Hepatocyte (in vitro differentiated cells): ENCODE measurements around the gene RAB5IF.

Experiments
- CTCF ChIP-seq: fragments of 200-600 bp; sonication (generic); IDR thresholded peaks from 2 replicates; pipeline ENCODE4 v1.5.1; 2016; ENCODE audit warnings: antibody characterized with exemption, mild to moderate bottlenecking; ENCODE audit not compliant: poor library complexity
- EZH2 ChIP-seq: fragments of 200-600 bp; sonication (generic); IDR thresholded peaks from 2 replicates; pipeline ENCODE4 v1.6.1; 2016; ENCODE audit warnings: antibody characterized with exemption, mild to moderate bottlenecking, borderline replicate concordance
- EZH2phosphoT487 ChIP-seq: fragments of 200-600 bp; sonication (generic); IDR thresholded peaks from one replicate; pipeline ENCODE4 v1.6.1; 2018; ENCODE audit warnings: antibody characterized with exemption, mild to moderate bottlenecking, low read depth, moderate library complexity; ENCODE audit not compliant: unreplicated experiment, severe bottlenecking

- TF ChIP-seq CTCF: no peak
- no peak for TF ChIP-seq EZH2
- TF ChIP-seq EZH2phosphoT487: no peak
Observed at GRCh38 chr20:36634342-36634741, 28.8 kb downstream of the RAB5IF start.
